Spleen (tissue), 11 donors: Measurements from ENCODE around the gene RAB35. TPM values are rescaled to one million over a fixed set of nuclear protein-coding genes. Genes with fewer than 3 reads are reported as not detected.

Experiments used
- DNase-seq: peaks from one replicate; pipeline ENCODE4 v3.0.0-alpha.2; 2020
- H3K27ac ChIP-seq, 8 donors: fragments of 200-600 bp; sonication (generic) in 7 of 8; 1 replicate in 4 of 8; 2 replicates in 4 of 8; pipeline versions ENCODE4 v1.5.0 to v1.8.0; 2016 to 2021; ENCODE audit warnings: inconsistent platforms in 4 of 8, mild to moderate bottlenecking in 4 of 8, moderate library complexity in 1 of 8
- H3K27me3 ChIP-seq, 7 donors: fragments of 200-600 bp; sonication (generic) in 6 of 7; replicated peaks in 1 of 7; 1 replicate in 4 of 7; 2 replicates in 3 of 7; pipeline versions ENCODE4 v1.5.0 to v1.8.0; 2016 to 2021; ENCODE audit warnings: inconsistent platforms in 3 of 7, mild to moderate bottlenecking in 1 of 7
- H3K36me3 ChIP-seq, 6 donors: fragments of 200-600 bp; sonication (generic) in 5 of 6; 1 replicate in 4 of 6; 2 replicates in 2 of 6; pipeline versions ENCODE4 v1.5.0 to v1.8.0; 2016 to 2021; ENCODE audit warnings: inconsistent platforms in 2 of 6
- H3K4me1 ChIP-seq, 6 donors: fragments of 200-600 bp; sonication (generic) in 5 of 6; 1 replicate in 3 of 6; 2 replicates in 3 of 6; pipeline versions ENCODE4 v1.5.0 to v1.8.0; 2016 to 2021; ENCODE audit warnings: inconsistent platforms in 3 of 6
- H3K4me3 ChIP-seq, 8 donors: fragments of 200-600 bp; sonication (generic) in 7 of 8; 1 replicate in 4 of 8; 2 replicates in 4 of 8; pipeline versions ENCODE4 v1.5.0 to v1.8.0; 2016 to 2021; ENCODE audit warnings: inconsistent platforms in 4 of 8, mild to moderate bottlenecking in 4 of 8, moderate library complexity in 2 of 8
- H3K9me3 ChIP-seq, 8 donors: fragments of 200-600 bp; sonication (generic) in 7 of 8; 1 replicate in 4 of 8; 2 replicates in 4 of 8; pipeline versions ENCODE4 v1.5.0 to v1.8.0; 2016 to 2021; ENCODE audit warnings: inconsistent platforms in 4 of 8
- CTCF ChIP-seq, 11 experiments: fragments of 200-600 bp in 7 of 11; fragments of 450-650 bp in 4 of 11; sonication (generic) in 4 of 11; IDR thresholded peaks in 8 of 11; conservative IDR thresholded peaks in 3 of 11; 1 replicate in 7 of 11; 2 replicates in 4 of 11; pipeline versions ENCODE4 v1.4.0 to v1.8.0; 2016 to 2021; ENCODE audit warnings: antibody characterized with exemption in 11 of 11, inconsistent platforms in 4 of 11, mild to moderate bottlenecking in 1 of 11
- POLR2A ChIP-seq, 3 donors: fragments of 450-650 bp; IDR thresholded peaks; one replicate each; pipeline ENCODE4 v1.5.1; 2017; ENCODE audit warnings: antibody characterized with exemption in 3 of 3, mild to moderate bottlenecking in 1 of 3
- POLR2AphosphoS5 ChIP-seq, 3 donors: sonication (generic); formaldehyde crosslinking; IDR thresholded peaks; one replicate each; pipeline ENCODE4 v1.5.1; 2017; ENCODE audit warnings: antibody characterized with exemption in 3 of 3
- WGBS, 5 donors: extraction: QIAGEN DNeasy Blood & Tissue Kit in 3 of 5; methylation state at CpG; one replicate each; pipeline versions ENCODE4 v1.1.5 to v1.1.7; 2013 to 2018; 5-methylcytosine and 5-hydroxymethylcytosine counted together
- intact Hi-C: fragments of 100-400 bp; cut with DNase I; formaldehyde crosslinking; loops from one replicate; pipeline ENCODE4 v1.15.0; 2023; ENCODE audit warnings: low total_unique reads
- polyA plus RNA-seq, 3 donors: library from polyadenylated mRNA; stranded (reverse); fragments of 200-250 nt; gene quantifications; one replicate each; pipeline ENCODE4 v1.2.1, GENCODE V29; 2013
- total RNA-seq, 7 donors: library from RNA; depleted of rRNA in 3 of 7; stranded (reverse); fragments of >200 nt in 3 of 7; fragmentation: NEBNext Ultra II Directional in 4 of 7; extraction: Animal tissue kit (Norgen Biotek cat#: 25700) in 4 of 7; gene quantifications; one replicate each; pipeline versions ENCODE4 v1.1.0 to v1.2.1, GENCODE V29; 2016 to 2021
- donor health status: healthy with polysubstance abuse.
- donor health status: DM: no; HTN: no; CAD: no; lungs with moderate emphysema.
- donor health status: DM: no; HTN: no; CAD: no.
- donor health status: Bipolar disorder and iron deficiency.
- donor health status: healthy.
- donor health status: DM: no; HTN: no; CAD: no.
- donor health status: DM: yes; HTN: yes; CAD: no.

Gene RAB35
- total and polyA plus RNA-seq, 10 donors = 14.8 to 69.8 (median 40.1) TPM

- peaks cover 0 to 30% (median 0%) of the 10 kb centered on the region in 6 donors for H3K36me3 ChIP-seq
- H3K4me3 ChIP-seq = no peak overlapping the region
- no peak for DNase-seq
- no peak for TF ChIP-seq POLR2A (IDR thresholded peaks at IDR 0.05)
- no peak for TF ChIP-seq POLR2AphosphoS5 (IDR thresholded peaks at IDR 0.05)
- TF ChIP-seq CTCF (IDR thresholded peaks at IDR 0.05 in 8 of 11, conservative IDR thresholded peaks at IDR 0.05 in 3 of 11) = no peak
- H3K4me1 ChIP-seq = no peaks in the 10 kb centered on the region
- H3K9me3 ChIP-seq = no peaks in the 10 kb centered on the region
- WGBS, 5 donors = 83 to 90% (median 90%) methylated on average over 3 of the region's 3 CpGs
- no peaks in the 10 kb centered on the region for H3K27me3 ChIP-seq
- intact Hi-C loops = no loop called here
- no peak overlapping the region for H3K27ac ChIP-seq
Measured at GRCh38 chr12:120067901-120068300, 48.7 kb downstream of the RAB35 start.

DNA sequence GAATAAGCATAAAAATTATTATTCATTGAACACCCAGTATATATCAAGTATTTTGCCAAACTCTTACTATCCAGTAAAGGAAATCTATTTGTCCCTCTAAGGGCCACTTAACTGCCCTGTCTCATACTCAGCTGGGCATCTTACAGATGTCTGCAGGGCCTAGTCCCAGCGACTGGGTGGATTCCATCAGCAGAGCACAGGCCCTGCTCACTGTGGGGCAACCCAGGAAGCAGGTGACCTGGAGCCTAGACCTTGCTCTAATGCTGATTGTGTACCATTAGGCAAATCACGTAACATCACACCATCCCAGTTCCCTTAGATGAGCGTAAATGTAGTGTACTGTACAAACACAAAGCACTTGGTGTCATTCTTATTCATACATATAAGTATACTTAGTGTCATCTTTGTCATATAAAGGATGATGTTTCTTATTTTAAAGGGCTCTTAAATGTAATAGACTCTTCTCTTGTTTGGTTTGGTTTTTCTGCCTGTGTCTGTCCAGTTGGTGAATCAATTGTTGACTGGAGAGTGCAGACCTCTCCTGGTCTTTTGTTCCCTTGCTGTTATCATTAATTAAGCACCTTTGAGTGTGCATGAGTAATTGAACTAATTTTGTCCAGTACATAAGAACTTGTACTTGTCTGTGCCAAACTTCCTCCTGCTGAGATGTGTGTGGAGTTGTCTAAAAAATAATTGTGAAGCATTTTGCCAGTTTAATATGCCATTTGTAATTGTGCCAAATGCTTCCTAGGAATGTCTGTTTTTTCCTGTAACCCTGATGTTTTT is 49.3 kb downstream of the RAB35 start:
- Histone ChIP-seq H3K4me3 (no peak overlapping the region), H3K4me1 (no peaks in the 10 kb centered on the region), H3K27me3 (no peaks in the 10 kb centered on the region), H3K36me3 (peaks cover 0 to 24% (median 0%) of the 10 kb centered on the region in 6 donors), H3K27ac (no peak overlapping the region), H3K9me3 (no peaks in the 10 kb centered on the region)
- WGBS, 5 donors = 75 to 98% (median 87%) methylated on average over 3 of the region's 3 CpGs
- intact Hi-C loops = no loop called here
- DNase-seq = no peak
- no peak for TF ChIP-seq POLR2AphosphoS5 (IDR thresholded peaks at IDR 0.05)
- no peak for TF ChIP-seq CTCF (IDR thresholded peaks at IDR 0.05 in 8 of 11, conservative IDR thresholded peaks at IDR 0.05 in 3 of 11)
- no peak for TF ChIP-seq POLR2A (IDR thresholded peaks at IDR 0.05)

DNA sequence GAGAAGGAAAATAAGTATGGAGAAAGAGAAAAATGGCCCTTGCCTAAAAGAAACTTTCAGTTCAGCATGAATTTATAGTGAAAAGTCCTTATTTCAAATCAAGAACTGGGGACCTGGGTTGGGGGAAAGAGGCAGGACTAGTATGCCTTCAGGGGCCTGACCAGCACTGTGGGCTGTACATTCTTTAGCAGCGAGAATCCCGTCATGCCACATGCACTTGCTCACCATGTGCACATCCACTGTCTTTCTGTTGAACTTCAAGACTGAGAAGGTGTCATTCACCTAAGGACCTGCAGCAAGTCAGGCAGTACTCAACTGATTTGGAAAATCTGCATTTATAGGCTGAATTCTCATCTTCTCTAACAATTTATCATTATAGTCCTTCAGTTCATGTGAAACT is 50.2 kb downstream of the RAB35 start:
- Histone ChIP-seq H3K4me3 (no peak overlapping the region), H3K36me3 (peaks cover 0 to 16% (median 0%) of the 10 kb centered on the region in 6 donors), H3K9me3 (no peaks in the 10 kb centered on the region), H3K4me1 (no peaks in the 10 kb centered on the region), H3K27ac (no peak overlapping the region), H3K27me3 (no peaks in the 10 kb centered on the region)
- no peak for DNase-seq
- intact Hi-C loops = no loop called here
- 87 to 97% (median 95%) methylated on average over 2 of the region's 2 CpGs for WGBS, 5 donors
- TF ChIP-seq POLR2AphosphoS5 (IDR thresholded peaks at IDR 0.05) (no peak), POLR2A (IDR thresholded peaks at IDR 0.05) (no peak), CTCF (IDR thresholded peaks at IDR 0.05 in 8 of 11, conservative IDR thresholded peaks at IDR 0.05 in 3 of 11) (no peak)

DNA sequence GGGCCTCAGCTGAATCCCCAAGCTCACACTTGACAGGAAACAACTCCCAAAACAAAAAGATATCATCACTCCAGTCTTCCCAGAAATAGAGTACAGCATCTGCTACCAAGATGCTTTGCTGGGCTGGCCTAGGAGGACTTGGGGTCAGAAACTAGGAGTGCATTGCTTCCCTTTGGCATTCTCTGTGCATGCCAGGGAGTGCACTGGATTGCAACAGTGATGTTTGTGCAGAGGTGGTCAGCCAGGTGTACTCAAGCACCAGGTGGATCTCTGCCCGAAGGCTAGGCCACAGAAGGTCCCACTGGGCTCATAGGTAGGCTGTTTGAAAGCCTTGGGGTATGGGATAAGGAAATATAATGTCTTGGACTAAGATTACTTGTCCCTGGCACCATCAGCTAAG is 51.1 kb downstream of the RAB35 start:
- no peak for TF ChIP-seq CTCF (IDR thresholded peaks at IDR 0.05 in 8 of 11, conservative IDR thresholded peaks at IDR 0.05 in 3 of 11)
- TF ChIP-seq POLR2A (IDR thresholded peaks at IDR 0.05) = no peak
- no peak for TF ChIP-seq POLR2AphosphoS5 (IDR thresholded peaks at IDR 0.05)
- H3K36me3 ChIP-seq = peaks cover 0 to 16% (median 0%) of the 10 kb centered on the region in 6 donors
- DNase-seq = no peak
- H3K4me3 ChIP-seq = no peak overlapping the region
- H3K9me3 ChIP-seq = no peaks in the 10 kb centered on the region
- H3K4me1 ChIP-seq = no peaks in the 10 kb centered on the region
- H3K27ac ChIP-seq = no peak overlapping the region
- 64 to 94% (median 76%) methylated on average over 1 of the region's 1 CpG for WGBS, 5 donors
- intact Hi-C loops = no loop called here
- H3K27me3 ChIP-seq = no peaks in the 10 kb centered on the region
